HG02970 (cell line): Measurements from ENCODE around the gene ZNF14.
"Not testable (repeated sequence)": the region's sequence is repeated elsewhere in the genome, so short reads cannot be mapped to it uniquely, and the experiment has no call there.

ENCODE experiments used
- ATAC-seq: cut with Tn5 transposase; IDR thresholded peaks from one replicate; pipeline ENCODE4 v1.9.1; 2021; ENCODE audit warnings: mild to moderate bottlenecking, moderate library complexity, moderate number of reproducible peaks; ENCODE audit not compliant: unreplicated experiment, low FRiP score

ZNF14 gene

GRCh38 chr19:19732579-19733501 is at the start of gene ZNF14:
ZNF14 (minus strand) TSS chr19:19733112; CDS start chr19:19732958, 154 bp downstream.
- ATAC-seq, result peak; percentile 96

- not testable (repeated sequence) for ATAC-seq
Measured at GRCh38 chr19:19781791-19782190, 48.9 kb upstream of the ZNF14 start.

GRCh38 chr19:19778666-19779065 is 45.8 kb upstream of the ZNF14 start:
- ATAC-seq, result no peak

GRCh38 chr19:19777692-19778091 is 44.8 kb upstream of the ZNF14 start:
- no peak for ATAC-seq

- peak; percentile 98 for ATAC-seq
Measured at GRCh38 chr19:19776206-19777008, 43.5 kb upstream of the ZNF14 start.

GRCh38 chr19:19775891-19776205 is 42.9 kb upstream of the ZNF14 start:
- ATAC-seq, result no peak

GRCh38 chr19:19774354-19775033 is 41.6 kb upstream of the ZNF14 start:
- no peak for ATAC-seq

GRCh38 chr19:19771963-19772362 is 39.1 kb upstream of the ZNF14 start:
- ATAC-seq, result not testable (repeated sequence)

- not testable (repeated sequence) for ATAC-seq
Measured at GRCh38 chr19:19769971-19770370, 37.1 kb upstream of the ZNF14 start.

- no peak for ATAC-seq
Measured at GRCh38 chr19:19758164-19758563, 25.3 kb upstream of the ZNF14 start.

- ATAC-seq, result no peak
Measured at GRCh38 chr19:19752760-19753403, 20.0 kb upstream of the ZNF14 start.

GRCh38 chr19:19751846-19752245 is 18.9 kb upstream of the ZNF14 start:
- ATAC-seq, result no peak

GRCh38 chr19:19750842-19751790 is 18.2 kb upstream of the ZNF14 start:
- ATAC-seq, result no peak

GRCh38 chr19:19749908-19750841 is 17.3 kb upstream of the ZNF14 start:
- ATAC-seq, result no peak

GRCh38 chr19:19749117-19749907 is 16.4 kb upstream of the ZNF14 start:
- ATAC-seq, result no peak

GRCh38 chr19:19748249-19748938 is 15.5 kb upstream of the ZNF14 start:
- ATAC-seq, result no peak
